HepG2 (cell line): ENCODE data around the gene FRAS1. TPM values are rescaled to one million over a fixed set of nuclear protein-coding genes. Genes with fewer than 3 reads are reported as not detected.

Experiments used
- CEBPB ChIP-seq: IDR thresholded peaks from 2 replicates; pipeline ENCODE4 v1.6.1; 2011; ENCODE audit warnings: low read depth, low read length, improper control_type of control experiment, borderline replicate concordance
- HMGA1 ChIP-seq: sonication (generic); formaldehyde crosslinking; conservative IDR thresholded peaks from 2 replicates; pipeline ENCODE4 v1.4.0; 2020; ENCODE audit warnings: missing genetic modification reagents
- ZNF318 ChIP-seq: sonication (generic); formaldehyde crosslinking; IDR thresholded peaks from 2 replicates; pipeline ENCODE4 v1.4.0; 2020; ENCODE audit warnings: mild to moderate bottlenecking, missing genetic modification reagents
- polyA plus RNA-seq, 8 experiments: library from polyadenylated mRNA; depleted of rRNA in 3 of 8; stranded (reverse) in 7 of 8; unstranded in 1 of 8; fragments of >200 nt; fragmentation: Illumina TruSeq in 4 of 8; extraction: Trizol in 4 of 8; gene quantifications; 2 replicates each; pipeline versions ENCODE4 v1.2.1 to v1.2.3, GENCODE V29; 2011 to 2016; ENCODE audit warnings: low read depth in 4 of 8, missing spikeins in 1 of 8, mixed read lengths in 1 of 8; ENCODE audit not compliant: insufficient read depth in 1 of 8
- total RNA-seq, 5 experiments: library from RNA; depleted of rRNA; stranded (reverse); fragments of >200 nt; fragmentation: Illumina TruSeq; extraction: Trizol; gene quantifications; 2 replicates each; pipeline ENCODE4 v1.2.3, GENCODE V29; 2016; ENCODE audit warnings: low read depth in 1 of 5

The FRAS1 gene
- total and polyA plus RNA-seq, 2 of the 13 experiments (the other 11 are each of a cell fraction or from before 2014, with no cell fraction given): 22.5 to 31.6 TPM

GRCh38 chr4:78513411-78513975, 456.4 kb downstream of the FRAS1 start (continued):
- TF ChIP-seq ZNF318 (CRISPR knock-in tag) (no peak), HMGA1 (no peak), CEBPB (peak; percentile 73)
- TF ChIP-seq, all 625 proteins: peak for 67
